IPS DF 19.7 (cell line): ENCODE data around the gene SLC38A10.

ENCODE experiments used
- DNase-seq: peaks from one replicate; pipeline ENCODE4 v3.0.0-alpha.2; 2013; ENCODE audit warnings: low read depth, low spot score

Gene SLC38A10

GRCh38 chr17:81295031-81295675 is at the start of gene SLC38A10:
Gene SLC38A10 (minus strand): TSS chr17:81295307. CDS start chr17:81294921, 386 bp downstream.
- no peak for DNase-seq

GRCh38 chr17:81342269-81343070 is 47.4 kb upstream of the SLC38A10 start:
- no peak for DNase-seq

- DNase-seq, result no peak
Observed at GRCh38 chr17:81341516-81342268, 46.6 kb upstream of the SLC38A10 start.

- no peak for DNase-seq
Observed at GRCh38 chr17:81340607-81341515, 45.8 kb upstream of the SLC38A10 start.

GRCh38 chr17:81339534-81340296 is 44.6 kb upstream of the SLC38A10 start:
- DNase-seq, result no peak

GRCh38 chr17:81339191-81339533 is 44.1 kb upstream of the SLC38A10 start:
- no peak for DNase-seq

- no peak for DNase-seq
Observed at GRCh38 chr17:81338274-81339190, 43.4 kb upstream of the SLC38A10 start.

- no peak for DNase-seq
Observed at GRCh38 chr17:81337476-81337879, 42.4 kb upstream of the SLC38A10 start.

- no peak for DNase-seq
Observed at GRCh38 chr17:81336930-81337325, 41.8 kb upstream of the SLC38A10 start.

- DNase-seq, result no peak
Observed at GRCh38 chr17:81336296-81336929, 41.3 kb upstream of the SLC38A10 start.

- DNase-seq, result no peak
Observed at GRCh38 chr17:81335773-81336157, 40.7 kb upstream of the SLC38A10 start.

GRCh38 chr17:81334987-81335772 is 40.1 kb upstream of the SLC38A10 start:
- DNase-seq, result no peak

- DNase-seq, result no peak
Observed at GRCh38 chr17:81334391-81334901, 39.3 kb upstream of the SLC38A10 start.

- no peak for DNase-seq
Observed at GRCh38 chr17:81333616-81334368, 38.7 kb upstream of the SLC38A10 start.

- DNase-seq, result no peak
Observed at GRCh38 chr17:81332914-81333528, 37.9 kb upstream of the SLC38A10 start.

- no peak for DNase-seq
Observed at GRCh38 chr17:81332118-81332834, 37.2 kb upstream of the SLC38A10 start.
